Tibial nerve (tissue), 4 donors: Measurements from ENCODE around the gene AFF3. TPM values are rescaled to one million over a fixed set of nuclear protein-coding genes. Genes with fewer than 3 reads are reported as not detected.

Experiments
- DNase-seq, 2 donors: peaks; one replicate each; pipeline ENCODE4 v3.0.0-alpha.2; 2019; ENCODE audit warnings: low spot score in 2 of 2
- H3K27ac ChIP-seq, 4 donors: fragments of 200-600 bp; sonication (generic) in 3 of 4; one replicate each; pipeline ENCODE4 v1.5.1; 2017 to 2019; ENCODE audit warnings: mild to moderate bottlenecking in 1 of 4
- H3K27me3 ChIP-seq, 2 donors: fragments of 200-600 bp; sonication (generic) in 1 of 2; one replicate each; pipeline versions ENCODE4 v1.5.1 to v1.6.0; 2017 to 2019
- H3K36me3 ChIP-seq, 3 donors: fragments of 200-600 bp; sonication (generic); one replicate each; pipeline ENCODE4 v1.5.1; 2018 to 2019
- H3K4me1 ChIP-seq, 4 donors: fragments of 200-600 bp; sonication (generic) in 3 of 4; one replicate each; pipeline ENCODE4 v1.5.1; 2017 to 2019
- H3K4me3 ChIP-seq, 4 donors: fragments of 200-600 bp; sonication (generic) in 3 of 4; one replicate each; pipeline ENCODE4 v1.5.1; 2017 to 2019; ENCODE audit warnings: mild to moderate bottlenecking in 1 of 4, moderate library complexity in 1 of 4
- H3K9me3 ChIP-seq, 4 donors: fragments of 200-600 bp; sonication (generic) in 3 of 4; one replicate each; pipeline ENCODE4 v1.5.1; 2017 to 2019
- EP300 ChIP-seq, 2 donors: sonication (generic); formaldehyde crosslinking; IDR thresholded peaks; one replicate each; pipeline ENCODE4 v1.6.1; 2017; ENCODE audit warnings: antibody characterized with exemption in 2 of 2, mild to moderate bottlenecking in 1 of 2
- POLR2A ChIP-seq, 2 donors: fragments of 450-650 bp; IDR thresholded peaks; one replicate each; pipeline ENCODE4 v1.6.1; 2017; ENCODE audit warnings: antibody characterized with exemption in 2 of 2, mild to moderate bottlenecking in 2 of 2, moderate library complexity in 2 of 2
- WGBS, 2 donors: methylation state at CpG; one replicate each; pipeline ENCODE4 v1.1.5; 2018; 5-methylcytosine and 5-hydroxymethylcytosine counted together
- total RNA-seq, 4 donors: library from RNA; depleted of rRNA; stranded (reverse); fragments of >200 nt; gene quantifications; one replicate each; pipeline ENCODE4 v1.1.0, GENCODE V29; 2016
- TF ChIP-seq, protein P1 (sequence below), 5 experiments: fragments of 200-600 bp in 3 of 5; fragments of 450-650 bp in 2 of 5; sonication (generic) in 3 of 5; IDR thresholded peaks; one replicate each; pipeline ENCODE4 v1.5.1; 2016 to 2019; ENCODE audit warnings: antibody characterized with exemption in 5 of 5, mild to moderate bottlenecking in 3 of 5, moderate library complexity in 2 of 5

AFF3 gene
- total RNA-seq, 4 donors from 2014 or later: 7.2 to 36.0 (median 21.4) TPM

DNA sequence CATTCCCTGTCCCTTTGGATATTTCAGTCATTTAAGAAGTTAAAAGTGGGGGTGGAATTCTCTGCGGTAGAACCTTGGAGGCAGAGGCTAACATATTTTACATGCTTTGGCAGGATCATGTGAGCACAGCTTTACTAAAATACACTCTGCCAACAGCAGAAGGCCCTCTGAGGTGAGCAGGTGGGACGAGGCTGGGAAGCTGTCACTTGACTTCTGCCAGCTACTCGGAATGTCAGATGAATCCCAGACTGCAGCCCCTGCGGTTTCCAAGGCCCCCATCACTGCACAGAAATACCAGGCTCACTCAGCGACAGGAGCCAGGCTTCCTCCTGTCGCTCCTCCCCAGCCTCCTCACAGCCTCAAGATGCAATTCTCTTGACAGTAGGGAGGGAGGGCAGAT lies 431.7 kb downstream of the AFF3 start:
- DNase-seq: no peak
- WGBS, 2 donors: 54 to 58% methylated on average over 6 of the region's 6 CpGs
- Histone ChIP-seq H3K27ac (peak overlapping the region in 1 of 4 donors; percentile 32), H3K4me1 (peaks cover 0 to 55% (median 3%) of the 10 kb centered on the region in 4 donors), H3K9me3 (no peaks in the 10 kb centered on the region), H3K36me3 (no peaks in the 10 kb centered on the region), H3K4me3 (no peak overlapping the region), H3K27me3 (no peaks in the 10 kb centered on the region)
- TF ChIP-seq, protein P1, sequence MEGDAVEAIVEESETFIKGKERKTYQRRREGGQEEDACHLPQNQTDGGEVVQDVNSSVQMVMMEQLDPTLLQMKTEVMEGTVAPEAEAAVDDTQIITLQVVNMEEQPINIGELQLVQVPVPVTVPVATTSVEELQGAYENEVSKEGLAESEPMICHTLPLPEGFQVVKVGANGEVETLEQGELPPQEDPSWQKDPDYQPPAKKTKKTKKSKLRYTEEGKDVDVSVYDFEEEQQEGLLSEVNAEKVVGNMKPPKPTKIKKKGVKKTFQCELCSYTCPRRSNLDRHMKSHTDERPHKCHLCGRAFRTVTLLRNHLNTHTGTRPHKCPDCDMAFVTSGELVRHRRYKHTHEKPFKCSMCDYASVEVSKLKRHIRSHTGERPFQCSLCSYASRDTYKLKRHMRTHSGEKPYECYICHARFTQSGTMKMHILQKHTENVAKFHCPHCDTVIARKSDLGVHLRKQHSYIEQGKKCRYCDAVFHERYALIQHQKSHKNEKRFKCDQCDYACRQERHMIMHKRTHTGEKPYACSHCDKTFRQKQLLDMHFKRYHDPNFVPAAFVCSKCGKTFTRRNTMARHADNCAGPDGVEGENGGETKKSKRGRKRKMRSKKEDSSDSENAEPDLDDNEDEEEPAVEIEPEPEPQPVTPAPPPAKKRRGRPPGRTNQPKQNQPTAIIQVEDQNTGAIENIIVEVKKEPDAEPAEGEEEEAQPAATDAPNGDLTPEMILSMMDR (IDR thresholded peaks at IDR 0.05): no peak
- TF ChIP-seq POLR2A (IDR thresholded peaks at IDR 0.05) (no peak), EP300 (IDR thresholded peaks at IDR 0.05) (no peak)

DNA sequence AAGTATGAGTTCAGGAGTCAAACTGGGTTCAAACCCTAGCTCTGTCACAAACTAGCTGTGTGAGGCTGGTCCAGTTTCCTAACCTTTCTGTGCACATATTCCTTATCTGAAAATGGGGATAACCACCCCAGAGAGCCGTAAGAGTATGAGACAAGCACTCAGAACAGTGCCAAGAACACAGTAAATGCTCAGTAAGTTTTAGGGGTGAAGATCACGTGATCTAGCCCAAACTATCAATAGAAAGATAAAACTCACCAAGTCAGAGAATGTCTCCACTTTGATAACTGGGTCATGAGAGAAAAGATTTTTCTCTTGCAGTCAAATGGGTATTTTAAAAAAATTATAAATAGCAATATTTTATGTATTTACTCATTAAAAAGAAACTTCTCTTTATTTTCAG lies 433.2 kb downstream of the AFF3 start:
- TF ChIP-seq EP300 (IDR thresholded peaks at IDR 0.05): no peak
- TF ChIP-seq POLR2A (IDR thresholded peaks at IDR 0.05): no peak
- TF ChIP-seq, protein P1 (IDR thresholded peaks at IDR 0.05): no peak
- H3K4me3 ChIP-seq: no peak overlapping the region
- H3K9me3 ChIP-seq: no peaks in the 10 kb centered on the region
- H3K27ac ChIP-seq: peak overlapping the region in 2 of 4 donors; percentile 30 to 70
- no peak for DNase-seq
- WGBS, 2 donors: 65 to 90% methylated on average over 2 of the region's 2 CpGs
- no peaks in the 10 kb centered on the region for H3K27me3 ChIP-seq
- no peaks in the 10 kb centered on the region for H3K36me3 ChIP-seq
- peaks cover 0 to 55% (median 3%) of the 10 kb centered on the region in 4 donors for H3K4me1 ChIP-seq

DNA sequence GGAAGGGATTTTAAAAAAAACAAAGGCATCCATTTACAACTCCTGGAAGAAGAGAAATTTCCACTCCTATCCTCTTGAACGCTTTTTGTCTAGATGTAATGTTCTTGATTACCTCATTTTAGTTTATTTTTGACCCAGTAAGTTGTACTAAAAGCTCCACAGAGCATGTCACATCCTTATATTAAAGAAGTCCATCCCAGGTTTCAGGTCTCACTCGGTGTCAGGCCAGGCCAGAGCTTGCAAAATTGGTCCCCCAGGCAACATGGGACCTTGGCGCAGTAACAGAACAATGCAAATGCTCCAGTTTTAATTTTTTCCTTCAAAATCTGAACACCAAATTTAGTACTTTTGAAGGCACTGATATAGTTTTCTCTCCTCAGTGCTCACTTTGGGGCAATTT lies 434.2 kb downstream of the AFF3 start:
- Histone ChIP-seq H3K36me3 (no peaks in the 10 kb centered on the region), H3K4me1 (peaks cover 0 to 55% (median 3%) of the 10 kb centered on the region in 4 donors), H3K9me3 (no peaks in the 10 kb centered on the region), H3K4me3 (no peak overlapping the region), H3K27ac (peak overlapping the region in 2 of 4 donors; percentile 30 to 70), H3K27me3 (no peaks in the 10 kb centered on the region)
- TF ChIP-seq, protein P1 (IDR thresholded peaks at IDR 0.05): no peak
- TF ChIP-seq POLR2A (IDR thresholded peaks at IDR 0.05) (no peak), EP300 (IDR thresholded peaks at IDR 0.05) (no peak)
- DNase-seq: peak in 1 of 2 donors; percentile 32
- 39 to 54% methylated on average over 3 of the region's 3 CpGs for WGBS, 2 donors

DNA sequence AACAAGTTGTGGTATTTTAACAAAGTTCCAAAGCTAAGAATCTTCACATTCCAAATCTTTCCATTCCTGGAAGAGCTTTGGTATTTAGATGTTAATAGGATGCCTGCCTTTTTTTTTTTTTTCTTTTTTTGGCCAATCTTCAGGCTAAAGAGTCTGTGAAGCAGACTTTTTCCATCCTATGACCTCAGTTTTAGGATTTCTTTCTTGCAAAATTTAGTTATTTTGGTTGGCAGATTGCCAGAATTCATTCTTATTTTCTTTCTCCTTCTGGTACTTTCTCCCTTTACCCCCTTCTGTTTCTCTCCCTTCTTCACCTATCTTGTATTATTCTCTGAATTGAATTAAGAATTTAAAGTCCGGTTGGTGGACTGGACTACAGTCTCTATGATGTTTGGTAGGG lies 434.8 kb downstream of the AFF3 start:
- no peak for TF ChIP-seq POLR2A (IDR thresholded peaks at IDR 0.05)
- peak in 1 of 2 donors; percentile 55 for TF ChIP-seq EP300 (IDR thresholded peaks at IDR 0.05)
- Histone ChIP-seq H3K4me1 (peaks cover 0 to 55% (median 3%) of the 10 kb centered on the region in 4 donors), H3K27ac (peak overlapping the region in 2 of 4 donors; percentile 67 to 70), H3K4me3 (peak overlapping the region in 1 of 4 donors; percentile 29), H3K36me3 (no peaks in the 10 kb centered on the region), H3K27me3 (no peaks in the 10 kb centered on the region), H3K9me3 (no peaks in the 10 kb centered on the region)
- DNase-seq: no peak
- 67 to 74% methylated on average over 1 of the region's 1 CpG for WGBS, 2 donors

DNA sequence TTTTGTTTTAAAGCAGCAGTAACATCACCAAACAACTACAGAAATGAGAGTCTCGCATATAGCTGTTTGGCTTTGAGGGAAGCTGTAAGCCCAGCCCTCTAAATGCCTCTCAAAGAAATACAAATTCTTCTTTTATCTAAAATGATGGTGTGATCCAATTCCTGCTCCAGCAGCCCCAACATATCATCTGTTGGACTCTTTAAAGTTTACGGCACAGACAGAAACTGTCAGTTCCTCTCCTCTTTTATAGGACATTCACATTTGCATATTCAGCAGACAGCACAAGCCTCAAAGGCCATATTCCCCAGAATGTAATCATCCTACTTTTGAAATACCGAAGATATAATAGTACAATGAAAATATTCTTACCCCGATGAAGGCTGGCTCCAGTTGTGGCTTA lies 435.7 kb downstream of the AFF3 start:
- H3K4me1 ChIP-seq: peaks cover 0 to 51% (median 3%) of the 10 kb centered on the region in 4 donors
- 32% methylated on average over 4 of the region's 4 CpGs for WGBS, 2 donors
- peak overlapping the region in 1 of 4 donors; percentile 29 for H3K4me3 ChIP-seq
- TF ChIP-seq, protein P1 (IDR thresholded peaks at IDR 0.05): no peak
- no peak for TF ChIP-seq EP300 (IDR thresholded peaks at IDR 0.05)
- no peak for TF ChIP-seq POLR2A (IDR thresholded peaks at IDR 0.05)
- no peak for DNase-seq
- no peaks in the 10 kb centered on the region for H3K27me3 ChIP-seq
- H3K9me3 ChIP-seq: no peaks in the 10 kb centered on the region
- no peaks in the 10 kb centered on the region for H3K36me3 ChIP-seq
- H3K27ac ChIP-seq: peak overlapping the region in 3 of 4 donors; percentile 7 to 70 (median 67)
